GM12872 (cell line): Measurements from ENCODE around the gene SLC19A2.

Experiments used
- CTCF ChIP-seq: IDR thresholded peaks from 3 replicates; pipeline ENCODE4 v1.5.1; 2011; ENCODE audit warnings: low read depth, mild to moderate bottlenecking, low read length, moderate library complexity; ENCODE audit not compliant: insufficient read depth

Gene SLC19A2

GRCh38 chr1:169451218-169451824, 34.4 kb downstream of the SLC19A2 start:
- TF ChIP-seq CTCF: no peak

GRCh38 chr1:169443923-169444322, 41.8 kb downstream of the SLC19A2 start:
- no peak for TF ChIP-seq CTCF

GRCh38 chr1:169427081-169427641, 58.6 kb downstream of the SLC19A2 start, which contains the start of gene CCDC181:
CCDC181 (minus strand) TSS chr1:169427474; CDS start chr1:169424927, 2,547 bp downstream.
- no peak for TF ChIP-seq CTCF

GRCh38 chr1:169426174-169426705, 59.5 kb downstream of the SLC19A2 start:
- TF ChIP-seq CTCF: no peak

- no peak for TF ChIP-seq CTCF
Observed at GRCh38 chr1:169421309-169421708, 64.4 kb downstream of the SLC19A2 start.

GRCh38 chr1:169414952-169415351, 70.8 kb downstream of the SLC19A2 start:
- no peak for TF ChIP-seq CTCF
